Stimulated activated CD4-positive, alpha-beta T cell treated with anti-CD3 and anti-CD28 coated beads, TNF-alpha, amount 100 ng/mL, for 4 hours (primary cell): Measurements from ENCODE around the gene BANP.
"Not testable (repeated sequence)": the region's sequence is repeated elsewhere in the genome, so short reads cannot be mapped to it uniquely, and the experiment has no call there.

ENCODE experiments used
- DNase-seq, 3 experiments: peaks; one replicate each; pipeline ENCODE4 v3.0.0-alpha.2; 2020; ENCODE audit warnings: low read depth in 3 of 3

Gene BANP

GRCh38 chr16:87966064-87966645 lies 14.9 kb downstream of the BANP start:
- no peak for DNase-seq

GRCh38 chr16:87966685-87967185 lies 15.5 kb downstream of the BANP start:
- no peak for DNase-seq

- DNase-seq = no peak
Observed at GRCh38 chr16:87968541-87968940, 17.3 kb downstream of the BANP start.

GRCh38 chr16:87970186-87970585 lies 19.0 kb downstream of the BANP start:
- no peak for DNase-seq

- no peak for DNase-seq
Observed at GRCh38 chr16:87971933-87972332, 20.7 kb downstream of the BANP start.

- no peak for DNase-seq
Observed at GRCh38 chr16:87973717-87974116, 22.5 kb downstream of the BANP start.

- DNase-seq = no peak
Observed at GRCh38 chr16:87974178-87974577, 22.9 kb downstream of the BANP start.

GRCh38 chr16:87976665-87977064 lies 25.4 kb downstream of the BANP start:
- DNase-seq = no peak

GRCh38 chr16:87978127-87978526 lies 26.9 kb downstream of the BANP start:
- DNase-seq = no peak

- no peak for DNase-seq
Observed at GRCh38 chr16:87979352-87979751, 28.1 kb downstream of the BANP start.

GRCh38 chr16:87979911-87980630 lies 28.8 kb downstream of the BANP start:
- not testable (repeated sequence) for DNase-seq

GRCh38 chr16:87981376-87981775 lies 30.1 kb downstream of the BANP start:
- DNase-seq = not testable (repeated sequence)

GRCh38 chr16:87982581-87983041 lies 31.4 kb downstream of the BANP start:
- no peak for DNase-seq

GRCh38 chr16:87983072-87983736 lies 32.0 kb downstream of the BANP start:
- DNase-seq = not testable (repeated sequence)

GRCh38 chr16:87983737-87984097 lies 32.5 kb downstream of the BANP start:
- DNase-seq = peak in 1 of 3 experiments; percentile 9

- not testable (repeated sequence) for DNase-seq
Observed at GRCh38 chr16:87984180-87984579, 32.9 kb downstream of the BANP start.

GRCh38 chr16:87984632-87985267 lies 33.5 kb downstream of the BANP start:
- no peak for DNase-seq

GRCh38 chr16:87985493-87985892 lies 34.3 kb downstream of the BANP start:
- DNase-seq = not testable (repeated sequence)

- peak in 1 of 3 experiments; percentile 23 for DNase-seq
Observed at GRCh38 chr16:87986361-87986849, 35.2 kb downstream of the BANP start.

- DNase-seq = not testable (repeated sequence)
Observed at GRCh38 chr16:87988596-87988995, 37.4 kb downstream of the BANP start.

- not testable (repeated sequence) for DNase-seq
Observed at GRCh38 chr16:87990254-87990653, 39.0 kb downstream of the BANP start.

GRCh38 chr16:87992142-87992541 lies 40.9 kb downstream of the BANP start:
- DNase-seq = not testable (repeated sequence)
